Stimulated activated CD8-positive, alpha-beta memory T cell treated with anti-CD3 and anti-CD28 coated beads, Interleukin-15, amount 100 ng/mL, for 1 hour (primary cell): ENCODE results near the gene DOHH.

ENCODE experiments used
- DNase-seq: peaks from one replicate; pipeline ENCODE4 v3.0.0-alpha.2; 2020; ENCODE audit warnings: low read depth

Gene DOHH, protein sequence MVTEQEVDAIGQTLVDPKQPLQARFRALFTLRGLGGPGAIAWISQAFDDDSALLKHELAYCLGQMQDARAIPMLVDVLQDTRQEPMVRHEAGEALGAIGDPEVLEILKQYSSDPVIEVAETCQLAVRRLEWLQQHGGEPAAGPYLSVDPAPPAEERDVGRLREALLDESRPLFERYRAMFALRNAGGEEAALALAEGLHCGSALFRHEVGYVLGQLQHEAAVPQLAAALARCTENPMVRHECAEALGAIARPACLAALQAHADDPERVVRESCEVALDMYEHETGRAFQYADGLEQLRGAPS

DNA sequence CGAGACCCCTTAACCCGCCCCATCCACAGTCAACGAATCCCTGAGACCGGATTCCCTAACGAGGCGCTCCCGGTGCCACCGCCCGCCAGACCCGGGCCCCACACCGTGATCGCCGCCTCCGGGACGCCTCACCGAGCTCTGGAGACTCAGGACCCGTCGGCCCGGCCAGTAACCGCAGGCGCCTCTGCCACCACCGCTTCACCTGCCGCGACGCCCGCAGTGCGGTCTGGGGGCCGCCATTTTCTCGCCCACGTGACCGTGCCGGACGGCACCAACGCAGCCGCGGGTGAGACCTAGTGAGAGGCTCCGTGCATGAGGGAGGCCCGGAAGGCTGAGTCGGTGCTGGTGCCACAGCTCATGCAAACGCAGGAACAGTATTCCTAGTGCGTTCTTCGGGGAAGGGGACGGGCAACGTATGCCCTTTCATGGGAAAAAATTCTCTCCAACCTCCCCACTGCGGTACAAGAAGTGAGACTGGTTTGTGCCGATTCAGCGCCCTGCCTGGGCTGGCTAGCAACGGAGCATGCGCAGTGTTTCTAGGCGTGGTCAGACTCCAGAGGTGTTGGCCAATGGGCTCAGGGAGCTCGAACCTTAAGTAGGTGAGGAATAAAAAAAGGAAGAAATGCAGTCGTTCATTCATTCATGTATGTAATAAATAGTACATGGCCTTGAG is at the start of gene DOHH:
DOHH (minus strand) TSS at position 246 of the 673 bp plus-strand sequence. CDS start 3,860 bp downstream, outside the sequence.
- peak; percentile 92 for DNase-seq

DNA sequence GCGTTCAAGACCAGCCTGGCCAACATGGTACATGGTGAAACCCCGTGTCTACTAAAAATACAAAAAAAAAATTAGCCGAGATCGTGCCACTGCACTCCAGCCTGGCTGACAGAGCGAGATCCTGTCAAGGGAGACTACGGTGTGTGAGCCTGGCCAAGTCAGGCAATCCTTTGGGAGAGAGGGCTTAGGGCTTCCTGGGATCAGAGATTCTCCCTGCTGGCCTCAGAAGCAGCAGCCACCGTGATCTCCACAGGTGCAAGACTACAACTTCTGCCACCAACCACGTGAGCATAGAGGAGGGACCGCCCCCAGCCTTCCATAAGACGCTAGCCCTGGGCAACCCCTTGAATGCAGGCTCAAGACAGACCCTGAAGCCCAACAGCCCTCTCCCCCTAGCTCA is 49.3 kb upstream of the DOHH start:
- DNase-seq, result no peak

DNA sequence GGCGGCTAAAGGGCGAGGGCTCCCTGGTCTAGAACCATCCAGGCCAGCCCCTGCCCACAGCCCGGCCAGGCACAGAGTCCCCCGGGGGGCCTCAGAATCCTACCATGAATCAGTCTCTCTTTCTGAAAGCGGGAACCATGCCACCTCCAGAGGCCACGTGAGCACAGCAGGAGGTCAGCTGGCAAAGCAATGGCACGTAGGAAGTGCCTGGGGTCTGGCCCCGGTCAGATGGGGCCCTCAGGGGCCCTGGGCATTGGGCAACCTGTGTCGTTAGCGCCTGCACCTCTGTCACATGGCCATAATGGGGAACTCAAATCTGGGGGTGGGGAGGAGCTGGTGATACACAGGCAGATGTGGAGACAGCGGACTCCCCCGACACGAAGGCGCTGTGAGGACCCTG is 48.1 kb upstream of the DOHH start:
- no peak for DNase-seq

DNA sequence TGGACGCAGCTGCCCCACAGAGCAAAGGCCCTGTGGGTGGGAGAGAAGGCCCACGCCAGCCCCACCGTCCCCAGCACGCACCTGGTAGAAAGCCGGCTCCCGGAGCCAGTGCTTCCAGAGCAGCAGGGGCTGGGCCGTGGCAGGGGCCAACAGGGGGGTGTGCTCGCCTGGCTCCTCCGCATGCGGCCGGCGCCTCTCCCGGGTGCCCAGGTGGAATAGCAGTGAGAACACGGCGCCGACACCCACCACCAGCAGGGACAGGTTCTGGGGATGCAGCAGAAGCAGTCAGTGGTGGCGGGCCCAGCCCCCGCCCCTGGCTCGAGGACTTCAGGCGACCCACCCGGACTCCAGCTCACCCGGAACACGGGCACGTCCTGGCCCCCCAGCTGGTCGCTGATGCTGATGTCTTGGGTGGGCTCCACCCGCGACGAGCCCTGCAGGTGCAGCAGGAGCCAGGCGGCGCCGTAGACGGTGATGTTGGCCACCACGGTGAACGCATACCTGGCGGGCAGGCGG is 47.4 kb upstream of the DOHH start:
- DNase-seq, result no peak

DNA sequence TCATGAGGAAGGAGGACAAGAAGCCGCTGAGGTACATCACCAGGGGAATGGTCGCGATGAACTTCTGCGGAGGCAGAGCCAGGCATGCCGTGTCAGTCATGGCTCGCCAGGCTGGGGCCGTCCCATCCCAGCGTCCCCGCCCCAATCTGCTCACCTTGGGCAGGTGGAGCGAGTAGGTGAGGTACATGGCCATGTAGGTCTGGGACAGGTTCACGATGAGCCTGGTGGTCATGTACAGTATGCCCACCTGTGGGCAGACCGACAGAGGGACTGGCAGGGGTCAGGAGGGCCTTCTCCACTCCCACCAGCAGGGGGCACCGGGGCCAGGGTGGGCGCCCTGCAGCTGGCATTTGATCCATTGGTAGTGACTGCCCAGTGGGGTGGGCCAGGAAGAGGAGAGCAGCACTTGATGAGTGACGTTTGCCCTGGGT is 46.8 kb upstream of the DOHH start:
- no peak for DNase-seq

DNA sequence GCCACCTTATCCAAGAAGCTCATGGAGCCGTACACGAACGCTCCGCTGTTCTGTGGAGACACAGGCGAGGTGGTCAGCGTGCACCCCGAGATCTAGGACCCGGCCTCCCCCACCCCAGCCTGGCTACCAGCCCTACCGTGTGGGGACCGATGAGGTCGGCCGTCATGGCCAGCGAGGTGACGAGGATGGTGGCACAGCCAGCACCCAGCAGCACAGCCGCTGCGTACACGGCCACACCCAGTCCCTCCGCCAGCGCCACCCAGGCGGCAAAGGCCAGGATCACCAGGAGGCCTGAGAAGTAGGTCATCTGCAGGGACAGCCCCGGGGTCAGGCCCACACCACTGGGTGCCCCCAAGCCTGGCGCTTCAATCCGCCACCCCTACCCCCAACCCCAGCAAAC is 45.6 kb upstream of the DOHH start:
- DNase-seq, result no peak

DNA sequence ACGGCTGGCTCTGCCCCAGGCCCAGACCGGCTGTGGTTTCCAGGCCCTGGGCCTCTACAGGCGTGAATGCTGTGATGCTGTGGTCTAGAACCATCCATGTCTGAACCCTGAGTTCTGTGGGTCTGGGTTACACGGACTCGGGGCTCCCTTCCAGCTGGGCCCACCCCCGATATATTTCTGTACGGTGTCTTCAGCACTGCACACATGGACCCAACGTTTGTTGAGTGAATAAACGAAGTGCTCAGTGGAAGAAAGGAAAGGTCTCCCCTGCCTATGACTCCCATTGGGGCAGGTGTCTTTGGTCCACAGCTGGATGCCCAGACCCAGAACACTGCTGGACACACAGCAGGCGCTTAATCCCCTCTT is 45.2 kb upstream of the DOHH start:
- no peak for DNase-seq

DNA sequence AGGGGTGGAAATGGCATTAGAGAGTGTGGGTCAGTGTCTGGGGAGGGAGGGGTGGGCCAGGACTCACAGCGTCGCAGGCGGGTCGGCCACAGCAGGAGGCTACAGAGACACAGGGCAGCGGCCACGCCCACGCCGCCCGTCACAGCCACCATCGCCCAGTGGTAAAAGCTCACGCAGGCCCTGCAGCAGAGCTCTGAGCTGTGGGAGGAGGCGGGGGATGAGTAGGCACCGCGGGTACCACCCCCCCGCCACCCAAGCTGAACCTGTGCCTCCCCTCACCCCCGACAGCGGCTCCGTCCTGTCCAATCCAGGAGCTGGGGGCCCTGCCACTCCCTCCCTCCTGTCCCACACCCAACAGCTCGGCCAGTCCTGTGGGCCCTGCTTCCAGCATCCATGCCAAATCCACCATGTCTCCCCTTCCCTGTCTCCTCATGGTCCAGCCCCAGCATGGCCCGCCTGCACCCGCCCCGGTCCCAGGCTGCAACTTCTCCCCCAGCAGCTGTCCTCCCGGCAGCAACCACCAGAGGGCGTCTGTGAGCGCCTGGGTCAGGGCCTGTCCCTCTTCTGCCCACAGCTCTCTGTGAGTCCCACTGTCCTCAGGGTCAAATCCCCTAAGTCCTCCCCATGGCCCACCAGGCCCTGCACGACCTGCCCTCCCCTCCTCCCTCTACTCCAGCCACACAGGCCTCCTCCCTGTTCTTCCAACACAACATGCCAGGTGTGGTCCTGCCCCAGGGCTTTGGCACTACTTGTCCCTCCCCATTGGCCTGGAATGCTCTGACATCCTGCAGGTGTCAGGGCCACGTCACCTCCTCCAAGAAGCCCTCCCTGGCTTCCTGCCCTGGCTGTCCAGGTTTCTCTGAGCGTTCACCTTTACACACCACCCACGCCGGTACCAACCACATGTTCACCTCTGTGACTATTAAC is 44.5 kb upstream of the DOHH start:
- DNase-seq, result peak; percentile 59

DNA sequence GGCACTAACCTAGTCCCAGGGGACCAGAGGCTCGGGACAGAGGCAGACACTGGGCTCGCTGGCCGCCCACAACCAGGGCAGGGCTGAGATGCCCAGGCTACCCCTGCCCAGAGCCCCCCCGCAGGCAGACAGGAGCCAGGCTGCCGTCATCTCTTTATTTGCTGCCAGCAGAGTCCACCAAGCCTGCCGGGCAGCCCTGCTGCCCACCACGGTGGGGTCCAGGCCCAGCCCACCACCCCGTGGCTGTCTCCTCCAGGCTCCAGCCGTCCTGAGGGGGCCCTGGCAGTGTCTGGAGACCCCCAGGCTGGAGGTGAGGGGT is 43.5 kb upstream of the DOHH start:
- no peak for DNase-seq

DNA sequence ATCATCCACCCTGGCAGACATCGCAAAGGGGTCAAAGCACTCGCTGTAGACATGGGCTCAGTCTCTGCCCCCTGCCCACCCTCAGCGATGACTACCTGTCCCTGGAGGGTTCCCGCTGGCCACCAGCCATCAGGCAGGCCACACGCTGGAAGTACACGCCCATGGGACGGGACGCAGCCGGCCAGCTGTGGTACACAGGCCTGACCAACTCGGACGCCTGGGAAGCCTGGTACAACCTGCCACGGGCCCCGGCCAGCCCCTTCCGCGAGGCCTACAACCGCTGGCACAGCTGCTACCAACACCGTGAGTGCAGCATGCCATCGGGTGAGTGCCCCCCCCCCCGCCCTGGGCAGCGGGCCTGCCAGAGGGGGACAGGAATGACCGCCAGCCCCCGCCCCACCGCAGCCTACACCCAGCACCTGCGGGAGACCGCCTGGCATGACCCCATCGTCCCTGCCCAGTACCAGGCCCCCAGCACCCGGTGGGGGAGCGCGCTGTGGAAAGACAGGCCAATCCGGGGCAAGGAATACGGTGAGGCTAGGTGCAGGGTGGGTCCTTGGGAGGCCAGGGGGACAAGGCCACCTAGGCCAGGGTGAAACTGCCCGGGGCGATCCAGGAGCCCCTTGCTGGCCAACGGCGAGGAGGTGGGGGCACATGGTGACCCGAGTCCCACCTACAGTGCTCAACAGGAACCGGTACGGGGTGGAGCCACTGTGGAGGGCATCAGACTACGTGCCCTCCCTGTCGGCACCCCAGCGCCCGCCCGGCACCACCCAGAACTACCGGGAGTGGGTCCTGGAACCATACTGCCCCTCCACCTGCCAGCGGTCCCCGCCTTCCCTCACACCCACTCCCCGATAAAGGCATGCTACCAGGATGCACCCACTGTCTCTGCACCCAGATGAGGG is 42.9 kb upstream of the DOHH start:
- no peak for DNase-seq

DNA sequence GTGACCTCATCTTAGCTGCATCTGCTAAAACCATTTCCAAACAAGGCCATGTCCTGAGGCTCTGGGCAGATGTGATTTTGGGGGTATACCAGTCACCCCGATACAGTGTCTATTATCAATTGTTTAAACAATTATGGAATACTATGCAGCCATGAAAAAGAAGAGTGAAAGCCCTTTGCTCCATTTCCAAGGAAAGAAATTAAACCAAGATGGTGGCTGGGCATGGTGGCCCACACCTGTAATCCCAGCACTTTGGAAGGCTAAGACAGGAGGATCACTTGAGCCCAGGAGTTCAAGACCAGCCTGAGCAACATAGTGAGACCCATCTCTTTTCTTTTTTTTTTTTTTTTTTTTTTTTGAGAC is 39.3 kb upstream of the DOHH start:
- DNase-seq, result no peak

DNA sequence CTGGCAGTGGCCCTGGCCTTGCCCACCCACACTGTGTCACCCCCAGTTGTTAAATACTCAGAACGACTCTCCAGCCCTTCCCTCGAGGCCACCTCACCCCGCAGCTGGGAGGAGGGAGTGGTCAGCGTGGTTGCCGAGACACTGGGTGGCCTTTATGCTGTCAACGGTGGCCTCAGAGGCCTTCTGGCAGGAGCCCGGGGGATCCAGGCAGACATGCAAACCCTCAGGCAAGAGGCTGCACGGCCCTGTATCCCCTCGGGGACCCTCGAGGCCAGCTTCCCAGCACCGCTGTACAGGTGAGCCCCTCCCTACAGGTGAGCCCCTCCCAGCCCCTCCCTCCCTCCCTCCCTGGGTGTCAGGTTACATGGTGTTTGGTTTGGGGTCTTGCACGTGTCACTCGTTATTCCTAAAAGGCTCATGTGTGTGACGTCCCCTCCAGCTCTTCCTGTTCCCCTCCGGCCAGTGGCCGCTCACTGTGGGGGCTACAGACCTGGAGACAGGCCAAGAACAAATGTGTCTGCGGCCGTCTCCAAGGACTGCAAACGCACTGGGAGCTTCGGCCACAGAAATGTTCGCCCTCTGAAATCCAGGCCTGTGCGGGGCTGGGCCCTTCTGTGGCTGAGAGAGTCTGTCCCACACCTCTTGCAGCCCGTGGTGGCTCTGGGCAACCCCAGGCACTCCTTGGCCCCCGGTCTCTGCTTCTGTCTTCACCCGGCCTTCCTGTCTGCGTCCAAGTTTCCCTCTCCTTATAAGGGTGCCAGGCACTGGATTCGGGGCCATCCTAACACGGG is 38.7 kb upstream of the DOHH start, which contains the start of gene TEKTIP1:
TEKTIP1 (plus strand) TSS at position 210 of the 791 bp plus-strand sequence; CDS start at position 214, 4 bp downstream.
- no peak for DNase-seq

DNA sequence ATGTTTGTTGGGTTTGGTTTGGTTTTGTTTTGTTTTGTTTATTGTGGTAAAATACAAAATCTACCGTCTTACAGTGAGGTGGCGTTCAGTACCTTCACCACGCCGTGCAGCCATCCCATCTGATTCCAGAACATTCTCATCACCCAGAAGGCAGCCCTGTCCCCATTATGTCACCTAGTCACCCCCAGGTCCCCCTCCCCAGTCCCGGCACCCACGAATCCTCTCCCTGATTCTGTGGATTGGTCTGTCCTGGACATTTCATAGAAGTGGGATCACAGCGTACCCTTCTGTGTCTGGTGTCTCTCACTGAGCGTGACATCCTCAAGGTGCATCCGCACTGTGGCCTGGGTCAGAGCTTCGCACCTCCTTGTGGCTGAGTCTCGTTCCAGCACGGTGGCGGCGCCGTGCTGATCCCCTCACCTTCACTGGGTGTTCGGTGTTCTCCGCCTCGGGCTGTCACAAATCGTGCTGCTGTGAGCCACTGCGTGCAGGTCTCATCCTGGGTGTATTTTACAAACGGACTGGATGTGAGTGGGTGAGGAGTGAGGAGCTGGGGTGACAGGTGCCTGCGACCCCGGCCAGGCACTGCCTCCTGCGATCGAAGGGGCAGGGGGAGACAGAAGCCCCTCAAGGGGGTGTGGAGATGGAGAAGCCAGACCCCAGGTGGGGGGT is 37.9 kb upstream of the DOHH start:
- no peak for DNase-seq

DNA sequence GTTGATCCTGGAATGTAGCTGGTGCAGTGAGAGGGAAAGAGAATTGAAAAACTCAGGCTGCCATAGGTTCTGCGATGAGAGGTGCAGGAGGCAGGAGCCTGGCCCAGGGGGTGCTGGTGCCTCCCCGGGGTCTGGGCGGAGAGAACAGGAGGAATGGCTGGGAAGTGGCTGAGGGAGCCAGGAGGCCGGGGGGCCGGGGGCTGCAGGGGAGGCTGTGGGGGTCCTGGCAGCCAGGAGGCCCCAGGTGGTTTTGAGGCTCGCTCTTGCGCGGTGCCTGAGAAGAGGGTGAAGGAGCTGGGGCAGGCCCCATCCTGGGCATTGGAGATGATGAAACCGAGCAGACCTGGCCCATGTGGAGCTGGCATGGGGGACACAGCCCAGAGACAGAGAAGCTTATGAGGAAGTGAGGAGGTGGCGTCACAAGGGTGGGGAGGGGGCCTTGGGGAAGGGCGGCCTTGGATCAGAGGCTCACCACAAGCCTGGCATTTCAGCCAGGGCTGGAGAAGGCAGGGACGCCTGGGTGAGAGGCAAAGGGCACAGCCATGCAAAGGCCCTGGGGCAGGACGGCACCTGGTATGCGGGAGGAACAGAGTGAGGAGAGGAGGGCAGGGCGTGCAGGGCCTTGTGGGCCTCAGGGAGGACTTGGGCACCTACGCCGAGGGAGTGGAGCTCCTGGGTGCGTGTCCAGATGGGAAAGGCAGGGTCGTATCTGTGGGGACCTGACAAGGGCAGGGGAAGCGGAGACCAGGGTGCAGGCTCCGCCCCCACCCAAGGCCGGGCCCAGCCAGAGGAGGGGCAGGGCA is 37.2 kb upstream of the DOHH start:
- DNase-seq, result no peak

DNA sequence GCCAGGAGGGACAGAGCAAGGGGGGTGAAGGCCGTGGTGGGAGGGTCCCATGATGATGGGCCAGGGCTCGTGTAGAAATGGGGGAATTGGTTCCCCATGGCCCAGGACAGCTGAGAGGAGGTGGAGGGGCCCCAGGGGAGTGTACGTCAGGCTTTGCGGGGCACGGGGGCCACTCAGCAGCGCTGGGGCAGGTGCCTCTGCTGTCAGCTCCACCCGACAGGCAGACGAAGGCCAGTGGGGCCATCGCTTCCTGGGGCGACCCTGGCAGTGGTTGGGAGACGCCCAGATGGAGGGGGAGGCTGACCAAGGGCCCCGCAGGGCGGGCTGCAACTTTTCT is 36.6 kb upstream of the DOHH start:
- no peak for DNase-seq

DNA sequence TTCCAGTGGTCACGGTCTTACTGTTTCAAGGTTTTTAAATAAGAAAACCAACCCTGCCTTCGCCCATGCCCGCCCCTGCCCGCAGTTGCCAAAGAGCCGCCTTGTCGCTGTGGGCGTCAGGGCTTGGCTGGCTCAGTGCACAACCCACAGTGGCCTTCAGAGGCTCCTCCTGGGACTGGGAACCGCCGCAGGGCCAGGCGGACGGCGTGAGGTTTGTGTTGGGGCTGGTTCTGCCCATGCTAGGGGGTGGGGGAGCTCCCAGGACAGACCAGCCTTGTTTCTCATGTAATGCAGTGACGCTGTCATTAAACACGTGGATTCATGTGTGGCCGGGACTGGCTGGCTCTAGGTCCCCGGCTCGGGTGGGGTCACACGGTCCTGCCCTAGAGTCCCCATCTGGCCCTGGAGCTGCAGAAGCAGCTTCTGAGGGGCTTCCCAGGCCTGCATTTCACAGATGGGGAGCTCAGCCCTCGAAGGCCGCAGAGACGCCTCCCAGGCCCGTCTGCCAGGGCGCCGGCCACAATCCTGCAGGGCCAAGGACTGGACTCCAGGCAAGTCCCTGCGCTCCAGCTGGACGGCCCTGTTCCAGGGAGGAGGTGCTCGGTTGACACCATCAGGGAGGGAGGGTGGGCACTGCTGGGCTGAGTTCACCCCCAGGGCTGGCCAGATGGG is 36.1 kb upstream of the DOHH start:
- no peak for DNase-seq

DNA sequence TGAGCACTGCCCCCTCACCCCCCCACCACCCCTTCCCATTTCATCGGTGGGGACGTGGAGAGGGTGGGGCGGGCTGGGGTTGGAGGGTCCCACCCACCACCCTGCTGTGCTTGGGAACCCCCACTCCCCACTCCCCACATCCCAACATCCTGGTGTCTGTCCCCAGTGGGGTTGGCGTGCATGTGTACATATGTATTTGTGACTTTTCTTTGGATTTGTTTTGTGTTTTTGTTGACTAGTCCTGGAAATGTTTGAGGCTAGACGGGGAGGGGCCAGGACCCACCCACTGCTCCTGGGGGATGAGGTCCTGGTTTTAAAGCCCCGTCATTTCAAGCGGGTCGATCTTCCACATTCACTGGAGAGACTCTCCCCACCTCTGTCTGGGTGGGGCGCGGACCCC is 35.5 kb upstream of the DOHH start:
- no peak for DNase-seq

DNA sequence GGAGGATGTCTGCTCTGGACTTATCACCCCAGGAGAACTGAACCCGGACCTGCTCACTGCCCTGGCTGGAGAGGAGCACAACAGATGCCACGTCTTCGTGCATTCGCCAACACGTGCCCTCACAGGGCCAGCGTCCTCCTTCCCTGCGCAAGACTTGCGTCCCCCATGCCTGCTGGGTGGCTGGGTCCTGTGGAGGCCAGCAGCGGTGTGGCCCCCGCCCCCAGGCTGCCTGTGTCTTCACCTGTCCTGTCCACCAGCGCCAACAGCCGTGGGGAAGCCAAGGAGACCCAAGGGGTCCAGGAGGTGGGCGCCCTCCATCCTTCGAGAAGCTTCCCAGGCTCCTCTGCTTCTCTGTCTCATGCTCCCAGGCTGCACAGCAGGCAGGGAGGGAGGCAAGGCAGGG is 35.1 kb upstream of the DOHH start:
- no peak for DNase-seq

DNA sequence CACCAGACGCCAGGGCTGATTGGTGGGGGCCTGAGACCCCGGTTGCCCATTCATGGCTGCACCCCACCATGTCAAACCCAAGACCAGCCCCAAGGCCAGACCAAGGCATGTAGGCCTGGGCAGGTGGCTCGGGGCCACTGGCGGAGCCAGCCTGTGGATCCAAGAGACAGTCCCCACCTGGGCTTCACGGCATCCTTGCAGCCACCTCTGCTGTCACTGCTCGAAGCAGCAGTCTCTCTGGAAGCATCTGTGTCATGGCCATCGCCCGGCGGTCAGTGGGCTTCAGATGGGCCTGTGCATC is 34.7 kb upstream of the DOHH start:
- no peak for DNase-seq
